ENCODE results near the gene CMIP. TPM values are rescaled to one million over a fixed set of nuclear protein-coding genes. Genes with fewer than 3 reads are reported as not detected.

CMIP gene
- total RNA-seq, 1 donor from 2014 or later, result 27.7 TPM

DNA sequence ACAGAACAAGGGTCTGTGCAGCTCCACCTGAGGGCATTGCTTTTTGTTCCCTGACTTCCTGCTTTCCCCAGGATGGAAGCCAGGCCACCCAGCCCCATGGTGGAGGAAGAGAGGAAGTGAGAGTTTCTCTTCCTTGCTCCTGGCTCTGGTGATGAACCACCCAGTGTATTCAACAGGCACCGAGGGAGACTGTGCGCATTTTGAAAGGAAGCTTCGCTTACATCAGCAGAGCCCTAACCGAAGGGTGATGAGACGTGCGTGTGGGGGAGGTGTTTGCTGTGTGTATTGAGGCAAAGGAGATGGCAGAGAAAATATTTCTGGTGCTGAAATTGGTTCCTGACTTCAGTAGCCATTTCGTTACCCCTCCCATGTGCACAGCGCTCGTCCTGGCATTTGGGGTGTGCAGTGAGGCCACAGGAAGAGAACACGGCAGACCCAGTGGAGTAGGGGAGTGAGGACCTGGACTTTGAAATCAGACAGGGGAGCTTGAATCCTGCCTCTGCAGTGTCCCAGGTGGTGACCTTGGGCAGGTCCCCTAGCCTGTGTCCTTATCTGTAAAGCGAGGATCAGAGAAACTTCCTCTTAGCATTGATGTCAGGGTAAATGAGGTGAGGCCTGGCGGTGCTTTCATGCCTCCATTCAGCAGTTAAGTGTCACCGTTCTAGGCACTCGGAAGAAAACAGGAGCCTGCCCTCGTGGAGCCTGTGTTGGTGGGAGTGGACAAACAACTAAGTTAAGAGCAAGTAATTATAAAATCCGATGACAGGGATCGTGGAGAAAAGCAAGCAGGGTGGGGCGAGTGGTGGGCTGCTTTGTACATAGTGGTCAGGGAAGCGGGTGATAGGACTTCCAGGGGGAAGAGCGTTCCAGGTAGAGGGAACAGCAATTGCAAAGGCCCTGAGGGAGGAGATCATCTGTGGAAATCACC lies 7.4 kb downstream of the CMIP start:
- H3K4me3 ChIP-seq (ENCODE audit: low read depth, low read length), result no peak overlapping the region
- H3K36me3 ChIP-seq (ENCODE audit: control insufficient read depth, insufficient read depth, low read length), result no peaks in the 10 kb centered on the region
- TF ChIP-seq, protein P1, sequence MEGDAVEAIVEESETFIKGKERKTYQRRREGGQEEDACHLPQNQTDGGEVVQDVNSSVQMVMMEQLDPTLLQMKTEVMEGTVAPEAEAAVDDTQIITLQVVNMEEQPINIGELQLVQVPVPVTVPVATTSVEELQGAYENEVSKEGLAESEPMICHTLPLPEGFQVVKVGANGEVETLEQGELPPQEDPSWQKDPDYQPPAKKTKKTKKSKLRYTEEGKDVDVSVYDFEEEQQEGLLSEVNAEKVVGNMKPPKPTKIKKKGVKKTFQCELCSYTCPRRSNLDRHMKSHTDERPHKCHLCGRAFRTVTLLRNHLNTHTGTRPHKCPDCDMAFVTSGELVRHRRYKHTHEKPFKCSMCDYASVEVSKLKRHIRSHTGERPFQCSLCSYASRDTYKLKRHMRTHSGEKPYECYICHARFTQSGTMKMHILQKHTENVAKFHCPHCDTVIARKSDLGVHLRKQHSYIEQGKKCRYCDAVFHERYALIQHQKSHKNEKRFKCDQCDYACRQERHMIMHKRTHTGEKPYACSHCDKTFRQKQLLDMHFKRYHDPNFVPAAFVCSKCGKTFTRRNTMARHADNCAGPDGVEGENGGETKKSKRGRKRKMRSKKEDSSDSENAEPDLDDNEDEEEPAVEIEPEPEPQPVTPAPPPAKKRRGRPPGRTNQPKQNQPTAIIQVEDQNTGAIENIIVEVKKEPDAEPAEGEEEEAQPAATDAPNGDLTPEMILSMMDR (IDR thresholded peaks at IDR 0.05; ENCODE audit: insufficient read depth, low read length, poor library complexity, severe bottlenecking), result no peak
- DNase-seq (ENCODE audit: low read depth), result no peak
- H3K27me3 ChIP-seq (ENCODE audit: control insufficient read depth, insufficient read depth, low read length), result no peaks in the 10 kb centered on the region

DNA sequence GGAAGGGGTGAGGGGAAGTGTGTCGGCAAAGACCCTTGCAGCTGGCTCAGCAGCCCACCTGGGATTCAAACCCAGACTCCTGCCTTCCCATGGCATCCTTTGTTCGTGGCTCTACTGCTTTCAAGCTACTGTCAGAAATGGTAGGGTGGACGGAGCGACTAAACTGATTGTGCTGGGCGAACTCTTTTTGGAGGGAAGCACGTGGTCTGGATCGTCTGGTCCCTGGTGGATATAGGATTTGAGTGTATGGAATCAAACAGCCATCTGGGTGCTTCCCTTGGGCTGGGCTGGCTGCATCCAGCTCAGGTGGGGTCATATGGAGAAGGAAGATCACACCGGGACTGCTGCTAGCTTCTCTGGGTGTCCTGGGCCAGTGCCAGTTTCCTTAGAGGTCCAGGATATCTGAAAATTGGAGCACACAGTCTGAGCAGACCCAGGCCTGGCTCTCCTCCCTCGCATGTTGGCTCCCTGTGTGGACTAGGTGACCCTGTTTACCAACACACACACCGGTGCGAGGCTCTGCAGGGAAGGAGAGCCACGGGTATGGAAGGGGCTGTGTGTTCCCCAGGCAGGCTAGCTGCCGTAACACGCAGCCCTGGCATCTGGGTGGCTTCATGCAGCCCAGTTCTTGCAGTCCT lies 8.6 kb downstream of the CMIP start:
- no peaks in the 10 kb centered on the region for H3K27me3 ChIP-seq (ENCODE audit: control insufficient read depth, insufficient read depth, low read length)
- H3K4me3 ChIP-seq (ENCODE audit: low read depth, low read length), result no peak overlapping the region
- no peak for DNase-seq (ENCODE audit: low read depth)
- TF ChIP-seq, protein P1 (IDR thresholded peaks at IDR 0.05; ENCODE audit: insufficient read depth, low read length, poor library complexity, severe bottlenecking), result no peak
- H3K36me3 ChIP-seq (ENCODE audit: control insufficient read depth, insufficient read depth, low read length), result no peaks in the 10 kb centered on the region

DNA sequence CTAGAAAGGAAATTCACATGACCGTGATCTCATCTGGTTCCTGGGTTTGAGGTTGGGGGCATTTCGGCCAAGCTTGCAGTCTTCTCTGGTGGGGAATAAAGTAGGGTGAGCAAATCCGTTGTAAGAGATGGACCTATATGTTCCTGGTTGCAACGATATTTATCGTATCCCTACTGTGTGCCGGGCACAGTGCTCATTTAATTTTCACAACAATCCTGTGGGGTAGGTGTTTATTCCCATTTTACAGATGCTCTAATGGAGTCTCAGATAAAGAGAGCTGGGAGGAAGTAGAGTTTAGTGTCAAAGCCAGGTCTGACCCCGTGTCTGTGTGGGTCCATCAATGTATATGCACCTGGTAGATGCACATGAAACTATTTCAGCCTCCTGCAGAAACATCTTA lies 9.4 kb downstream of the CMIP start:
- no peaks in the 10 kb centered on the region for H3K36me3 ChIP-seq (ENCODE audit: control insufficient read depth, insufficient read depth, low read length)
- DNase-seq (ENCODE audit: low read depth), result no peak
- H3K27me3 ChIP-seq (ENCODE audit: control insufficient read depth, insufficient read depth, low read length), result no peaks in the 10 kb centered on the region
- H3K4me3 ChIP-seq (ENCODE audit: low read depth, low read length), result no peak overlapping the region
- TF ChIP-seq, protein P1 (IDR thresholded peaks at IDR 0.05; ENCODE audit: insufficient read depth, low read length, poor library complexity, severe bottlenecking), result no peak

DNA sequence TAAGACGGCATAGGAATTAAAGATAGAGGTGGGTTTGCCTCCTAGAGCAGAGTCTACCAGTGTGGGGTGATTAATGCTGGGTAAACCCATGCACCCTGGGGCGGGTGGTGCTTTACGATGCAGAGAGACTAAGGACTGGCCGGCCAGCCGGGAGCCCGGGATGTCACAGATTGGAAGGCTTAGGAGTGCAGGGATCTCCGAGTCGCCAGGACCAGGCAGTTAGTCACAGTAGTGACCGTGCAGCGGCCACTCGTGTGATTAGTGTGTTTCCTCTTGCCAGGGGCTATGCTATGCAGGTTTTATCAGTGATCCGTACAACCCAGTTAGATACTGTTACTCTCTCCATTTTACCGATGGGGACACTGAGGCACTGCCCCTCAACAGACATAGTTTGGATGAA lies 10.4 kb downstream of the CMIP start:
- DNase-seq (ENCODE audit: low read depth), result no peak
- H3K27me3 ChIP-seq (ENCODE audit: control insufficient read depth, insufficient read depth, low read length), result no peaks in the 10 kb centered on the region
- no peaks in the 10 kb centered on the region for H3K36me3 ChIP-seq (ENCODE audit: control insufficient read depth, insufficient read depth, low read length)
- H3K4me3 ChIP-seq (ENCODE audit: low read depth, low read length), result no peak overlapping the region
- TF ChIP-seq, protein P1 (IDR thresholded peaks at IDR 0.05; ENCODE audit: insufficient read depth, low read length, poor library complexity, severe bottlenecking), result no peak

- DNase-seq (ENCODE audit: low read depth), result no peak
- TF ChIP-seq, protein P1 (IDR thresholded peaks at IDR 0.05; ENCODE audit: insufficient read depth, low read length, poor library complexity, severe bottlenecking), result no peak
- H3K36me3 ChIP-seq (ENCODE audit: control insufficient read depth, insufficient read depth, low read length), result no peaks in the 10 kb centered on the region
- H3K27me3 ChIP-seq (ENCODE audit: control insufficient read depth, insufficient read depth, low read length), result no peaks in the 10 kb centered on the region
- H3K4me3 ChIP-seq (ENCODE audit: low read depth, low read length), result no peak overlapping the region
Measured at GRCh38 chr16:81455720-81456494, 11.3 kb downstream of the CMIP start.
